H9 (cell line): Measurements from ENCODE around the gene TMEM163. TPM values are rescaled to one million over a fixed set of nuclear protein-coding genes. Genes with fewer than 3 reads are reported as not detected.

ENCODE experiments used
- DNase-seq: peaks from one replicate; pipeline ENCODE4 v3.0.0-alpha.2; 2017
- H2AFZ ChIP-seq: one replicate; pipeline ENCODE4 v1.6.1; 2013; ENCODE audit warnings: mild to moderate bottlenecking, low read length, control low read depth, moderate library complexity
- H2AK5ac ChIP-seq: 2 replicates; pipeline ENCODE4 v1.6.1; 2013; ENCODE audit warnings: low read length, control low read depth, mixed read lengths; ENCODE audit not compliant: insufficient read length
- H2BK120ac ChIP-seq: one replicate; pipeline ENCODE4 v1.6.1; 2013; ENCODE audit warnings: low read depth, mild to moderate bottlenecking, low read length, control low read depth, inconsistent platforms; ENCODE audit not compliant: poor library complexity, severe bottlenecking
- H2BK12ac ChIP-seq: 2 replicates; pipeline ENCODE4 v1.6.1; 2013; ENCODE audit warnings: low read length, control low read depth, mixed read lengths, low read depth; ENCODE audit not compliant: insufficient read length
- H2BK15ac ChIP-seq: 2 replicates; pipeline ENCODE4 v1.6.1; 2013; ENCODE audit warnings: low read depth, low read length, control low read depth
- H2BK20ac ChIP-seq: one replicate; pipeline ENCODE4 v1.6.1; 2013; ENCODE audit warnings: low read depth, mild to moderate bottlenecking, low read length, control low read depth, inconsistent platforms; ENCODE audit not compliant: poor library complexity, severe bottlenecking
- H2BK5ac ChIP-seq: 2 replicates; pipeline ENCODE4 v1.6.1; 2013; ENCODE audit warnings: low read length, control low read depth, mixed read lengths; ENCODE audit not compliant: insufficient read length
- H3K14ac ChIP-seq: 2 replicates; pipeline ENCODE4 v1.6.1; 2013; ENCODE audit warnings: low read length, control low read depth; ENCODE audit not compliant: insufficient read depth
- H3K18ac ChIP-seq: 2 replicates; pipeline ENCODE4 v1.6.1; 2013; ENCODE audit warnings: low read depth, mild to moderate bottlenecking, mixed read lengths, low read length, control low read depth; ENCODE audit not compliant: insufficient read length
- H3K23ac ChIP-seq: 2 replicates; pipeline ENCODE4 v1.6.1; 2013; ENCODE audit warnings: low read length, control low read depth, mixed read lengths, low read depth; ENCODE audit not compliant: insufficient read length
- H3K23me2 ChIP-seq: 2 replicates; pipeline ENCODE4 v1.6.1; 2013; ENCODE audit warnings: low read depth, mild to moderate bottlenecking, mixed read lengths, low read length, control low read depth; ENCODE audit not compliant: insufficient read length, poor library complexity, severe bottlenecking
- H3K27ac ChIP-seq: 2 replicates; pipeline ENCODE4 v1.5.1; 2013; ENCODE audit warnings: low read length, control low read depth, mixed read lengths, low read depth; ENCODE audit not compliant: insufficient read length
- H3K27me3 ChIP-seq: 2 replicates; pipeline ENCODE4 v1.6.1; 2013; ENCODE audit warnings: low read length, control low read depth, inconsistent platforms; ENCODE audit not compliant: insufficient read depth
- H3K4ac ChIP-seq: 2 replicates; pipeline ENCODE4 v1.6.1; 2013; ENCODE audit warnings: low read depth, mild to moderate bottlenecking, control low read depth, inconsistent platforms, low read length, moderate library complexity
- H3K4me1 ChIP-seq: 2 replicates; pipeline ENCODE4 v1.6.1; 2013; ENCODE audit warnings: low read length, control low read depth, inconsistent platforms; ENCODE audit not compliant: insufficient read depth
- H3K4me2 ChIP-seq: 2 replicates; pipeline ENCODE4 v1.6.1; 2013; ENCODE audit warnings: low read length, control low read depth, mixed read lengths; ENCODE audit not compliant: insufficient read length, insufficient read depth
- H3K56ac ChIP-seq: 2 replicates; pipeline ENCODE4 v1.6.1; 2013; ENCODE audit warnings: low read depth, mild to moderate bottlenecking, mixed read lengths, low read length, control low read depth; ENCODE audit not compliant: insufficient read length
- H3K79me1 ChIP-seq: 2 replicates; pipeline ENCODE4 v1.6.1; 2013; ENCODE audit warnings: low read depth, mild to moderate bottlenecking, moderate library complexity, low read length, control low read depth, inconsistent platforms; ENCODE audit not compliant: insufficient read depth, poor library complexity, severe bottlenecking
- H3K79me2 ChIP-seq: 2 replicates; pipeline ENCODE4 v1.6.1; 2013; ENCODE audit warnings: low read length, control low read depth, inconsistent platforms; ENCODE audit not compliant: insufficient read depth
- H3K9ac ChIP-seq: 2 replicates; pipeline ENCODE4 v1.6.1; 2013; ENCODE audit warnings: low read length, control low read depth, mixed read lengths; ENCODE audit not compliant: insufficient read length; ENCODE audit errors: extremely low read depth
- H3K9me3 ChIP-seq: one replicate; pipeline ENCODE4 v1.6.1; 2013; ENCODE audit warnings: low read depth, low read length, inconsistent platforms; ENCODE audit not compliant: control insufficient read depth
- H3T11ph ChIP-seq: one replicate; pipeline ENCODE4 v1.6.1; 2013; ENCODE audit warnings: mild to moderate bottlenecking, low read length, control low read depth, inconsistent platforms
- H4K20me1 ChIP-seq: one replicate; pipeline ENCODE4 v1.6.1; 2013; ENCODE audit not compliant: control insufficient read depth, insufficient read length, insufficient read depth
- H4K5ac ChIP-seq: 2 replicates; pipeline ENCODE4 v1.6.1; 2013; ENCODE audit warnings: low read depth, mild to moderate bottlenecking, mixed read lengths, low read length, control low read depth; ENCODE audit not compliant: insufficient read length
- H4K8ac ChIP-seq: replicated peaks from 2 replicates; pipeline ENCODE4 v1.6.1; 2013; ENCODE audit warnings: low read length, control low read depth, mixed read lengths, low read depth; ENCODE audit not compliant: insufficient read length
- H4K91ac ChIP-seq: 2 replicates; pipeline ENCODE4 v1.6.1; 2013; ENCODE audit warnings: low read depth, mild to moderate bottlenecking, moderate library complexity, mixed read lengths, low read length, control low read depth; ENCODE audit not compliant: insufficient read length
- H3K27ac Mint-ChIP-seq, 3 experiments: 2 replicates in 2 of 3; 3 replicates in 1 of 3; pipeline ENCODE4 v1.8.0; 2020 to 2021; ENCODE audit warnings: mixed read lengths in 3 of 3, mild to moderate bottlenecking in 1 of 3, moderate library complexity in 1 of 3
- H3K27me3 Mint-ChIP-seq: 2 replicates; pipeline ENCODE4 v1.8.0; 2021; ENCODE audit warnings: low read depth, mild to moderate bottlenecking, moderate library complexity, mixed read lengths
- H3K36me3 Mint-ChIP-seq, 3 experiments: 2 replicates in 2 of 3; 3 replicates in 1 of 3; pipeline ENCODE4 v1.8.0; 2020 to 2021; ENCODE audit warnings: low read depth in 3 of 3, mixed read lengths in 3 of 3; ENCODE audit not compliant: insufficient read depth in 1 of 3
- H3K4me1 Mint-ChIP-seq, 2 experiments: 2 replicates each; pipeline ENCODE4 v1.8.0; 2020; ENCODE audit warnings: mixed read lengths in 2 of 2
- H3K4me3 Mint-ChIP-seq, 2 experiments: 2 replicates in 1 of 2; 3 replicates in 1 of 2; pipeline ENCODE4 v1.8.0; 2020 to 2021; ENCODE audit warnings: mild to moderate bottlenecking in 2 of 2, mixed read lengths in 2 of 2, moderate library complexity in 1 of 2
- H3K9me3 Mint-ChIP-seq, 2 experiments: 2 replicates in 1 of 2; 3 replicates in 1 of 2; pipeline ENCODE4 v1.8.0; 2020; ENCODE audit warnings: mild to moderate bottlenecking in 2 of 2, mixed read lengths in 2 of 2, moderate library complexity in 1 of 2
- CTCF ChIP-seq: fragments of 200-600 bp; sonication (generic); conservative IDR thresholded peaks from 3 replicates; pipeline ENCODE4 v1.8.0; 2021; ENCODE audit warnings: antibody characterized with exemption, mild to moderate bottlenecking
- WGBS: extraction: QIAGEN DNeasy Blood & Tissue Kit; methylation state at CpG from one replicate; pipeline ENCODE4 v1.1.7; 2013; ENCODE audit warnings: missing lambda C conversion rate, low lambda C conversion rate, mixed read lengths; ENCODE audit not compliant: insufficient read length; ENCODE audit errors: extremely low coverage; 5-methylcytosine and 5-hydroxymethylcytosine counted together
- total RNA-seq: library from RNA; stranded (reverse); gene quantifications from 2 replicates; pipeline ENCODE4 v1.2.1, GENCODE V29; 2021

The TMEM163 gene
- total RNA-seq, 1 experiment from 2014 or later = 0.39 TPM

GRCh38 chr2:134513465-134513804, 205.4 kb downstream of the TMEM163 start:
- H3K79me2 ChIP-seq = no peaks in the 10 kb centered on the region
- no peak overlapping the region for H3K4me2 ChIP-seq
- H3K27me3 ChIP-seq = no peaks in the 10 kb centered on the region
- H4K8ac ChIP-seq = no peak overlapping the region
- peaks cover 2% of the 10 kb centered on the region; the same call in 1 of the 2 replicates for H3K4me1 ChIP-seq
- Mint-ChIP-seq H3K27me3 (peaks cover 1% of the 10 kb centered on the region; the same call in 1 of the 2 replicates), H3K27ac (no peak overlapping the region), H3K4me1 (peaks cover 4 to 7% of the 10 kb centered on the region in 2 experiments; a peak in 2 of 4 replicates), H3K36me3 (no peaks in the 10 kb centered on the region), H3K9me3 (no peaks in the 10 kb centered on the region), H3K4me3 (no peak overlapping the region)
- no peak overlapping the region for H4K91ac ChIP-seq
- no peak for TF ChIP-seq CTCF
- no peak overlapping the region for H2AFZ ChIP-seq
- no peak overlapping the region for H2BK20ac ChIP-seq
- no peak overlapping the region for H2BK15ac ChIP-seq
- no CpG with 5 or more reads among the region's 5 CpGs for WGBS
- no peak overlapping the region for H3K9ac ChIP-seq
- no peaks in the 10 kb centered on the region for H4K20me1 ChIP-seq
- H3K14ac ChIP-seq = no peak overlapping the region
- H2AK5ac ChIP-seq = no peak overlapping the region
- H3K23me2 ChIP-seq = no peaks in the 10 kb centered on the region
- no peak overlapping the region for H3K27ac ChIP-seq
- no peak overlapping the region for H3K4ac ChIP-seq
- H3K56ac ChIP-seq = no peak overlapping the region
- no peaks in the 10 kb centered on the region for H3K9me3 ChIP-seq
- DNase-seq = no peak
- no peak overlapping the region for H2BK5ac ChIP-seq
- no peaks in the 10 kb centered on the region for H3K79me1 ChIP-seq
- H2BK12ac ChIP-seq = no peak overlapping the region
- H3K18ac ChIP-seq = no peak overlapping the region
- no peak overlapping the region for H3K23ac ChIP-seq
- H4K5ac ChIP-seq = no peak overlapping the region
- H3T11ph ChIP-seq = no peak overlapping the region
- no peak overlapping the region for H2BK120ac ChIP-seq
